SIG-M5 (cell line): ENCODE measurements around the gene PRXL2B.
"Not testable (repeated sequence)": the region's sequence is repeated elsewhere in the genome, so short reads cannot be mapped to it uniquely, and the experiment has no call there.

Experiments used
- DNase-seq: peaks from one replicate; lab custom pipeline; 2025; lab: John Stamatoyannopoulos, UW

The PRXL2B gene

GRCh38 chr1:2614145-2614544, 27.6 kb downstream of the PRXL2B start:
- no peak for DNase-seq

DNA sequence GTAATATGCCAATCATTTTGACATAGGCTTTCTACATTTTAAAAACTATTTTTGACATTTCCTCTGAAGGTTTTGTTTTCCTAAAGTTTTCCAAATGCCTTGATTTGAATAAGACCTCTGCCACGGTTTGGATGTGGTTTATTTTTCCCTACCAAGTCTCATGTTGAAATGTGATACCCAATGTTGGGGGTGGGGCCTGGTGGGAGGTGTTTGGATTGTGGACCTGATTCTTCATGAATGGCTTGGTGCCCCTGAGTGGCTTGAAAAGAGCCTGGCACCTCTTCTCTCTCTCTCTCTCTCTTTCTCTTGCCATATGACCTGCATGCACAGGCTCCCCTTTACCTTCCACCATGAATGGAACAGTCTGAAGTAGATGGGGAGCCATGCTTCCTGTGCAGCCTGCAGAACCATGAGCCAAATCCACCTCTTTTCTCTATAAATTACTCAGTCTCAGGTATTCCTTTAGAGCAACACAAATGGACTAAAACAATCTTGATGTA, 31.4 kb downstream of the PRXL2B start:
- DNase-seq, result no peak

DNA sequence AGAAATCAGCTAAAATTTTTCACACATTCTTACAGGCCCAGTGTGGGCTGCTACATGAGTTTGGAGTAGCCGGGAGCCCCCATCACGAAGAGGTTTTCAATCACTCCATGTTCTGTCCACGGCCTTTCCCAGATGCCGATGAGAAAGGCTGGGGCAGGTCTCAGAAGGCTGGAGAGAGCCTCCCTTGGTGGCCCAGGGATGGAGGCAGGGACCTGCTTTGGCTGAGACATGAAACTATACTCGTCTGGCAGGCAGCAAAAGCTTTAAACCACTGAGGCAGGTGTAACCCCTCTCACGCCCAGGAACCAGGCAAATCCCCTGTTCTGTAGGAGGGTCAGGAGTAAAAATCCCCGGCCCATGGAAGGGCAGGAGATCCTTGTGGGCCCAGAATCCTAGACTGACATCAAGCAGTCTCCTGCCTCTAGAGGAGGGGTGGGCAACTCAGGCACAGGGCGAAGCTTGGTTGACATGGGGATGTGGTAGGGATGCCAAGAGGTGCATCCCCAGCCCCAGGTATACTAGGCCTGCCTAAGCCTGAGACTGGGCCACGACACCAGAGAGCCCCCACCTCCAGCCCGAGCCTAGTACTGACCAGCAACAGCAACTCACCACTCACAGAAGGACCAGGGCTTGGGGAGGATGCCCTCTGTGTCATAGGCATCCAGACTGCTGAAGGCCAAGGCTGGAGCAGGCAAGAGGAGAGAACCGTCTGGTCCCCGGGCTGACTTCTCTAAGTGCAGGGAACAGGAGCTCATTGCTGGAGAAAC, 37.2 kb downstream of the PRXL2B start:
- DNase-seq, result no peak

GRCh38 chr1:2624735-2625300, 38.2 kb downstream of the PRXL2B start:
- no peak for DNase-seq

DNA sequence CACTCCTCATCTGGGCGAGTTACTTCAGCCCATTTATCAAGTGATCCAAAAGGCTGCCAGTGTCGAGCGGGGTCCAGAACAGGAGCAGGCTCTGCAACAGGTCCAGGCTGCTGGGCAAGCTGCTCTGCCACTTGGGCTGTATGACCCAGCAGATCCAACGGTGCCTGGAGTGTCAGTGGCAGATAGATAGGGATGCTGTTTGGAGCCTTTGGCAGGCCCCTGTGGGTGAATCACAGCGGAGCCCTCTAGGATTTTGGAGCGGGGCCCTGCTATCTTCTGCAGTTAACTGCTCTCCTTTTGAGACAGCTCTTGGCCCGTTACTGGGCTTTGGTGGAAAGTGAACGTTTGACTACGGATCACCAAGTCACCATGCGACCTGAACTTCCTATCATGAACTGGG, 38.7 kb downstream of the PRXL2B start:
- no peak for DNase-seq

- not testable (repeated sequence) for DNase-seq
Observed at GRCh38 chr1:2625748-2626147, 39.2 kb downstream of the PRXL2B start.

DNA sequence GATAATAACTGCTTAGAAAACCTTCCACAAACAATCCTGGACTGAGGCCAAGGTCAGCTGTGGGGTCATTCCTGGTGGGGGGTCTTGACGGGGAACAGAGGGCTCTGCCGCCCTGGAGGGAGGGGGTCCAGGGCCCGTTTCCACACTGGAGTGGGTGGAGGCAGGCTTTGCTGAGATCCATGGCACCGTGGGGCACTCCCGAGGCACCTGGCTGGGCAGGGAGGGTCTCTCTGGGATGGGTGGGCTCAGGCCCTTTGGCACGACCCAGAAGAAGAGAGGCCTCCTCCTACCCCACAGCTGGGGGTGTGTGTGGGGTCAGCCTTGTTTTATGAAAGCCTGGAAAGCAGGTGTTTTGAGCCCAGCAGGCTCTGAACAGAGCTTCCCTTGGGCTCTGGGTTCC, 41.2 kb downstream of the PRXL2B start:
- no peak for DNase-seq

GRCh38 chr1:2628191-2628932, 41.8 kb downstream of the PRXL2B start:
- no peak for DNase-seq

DNA sequence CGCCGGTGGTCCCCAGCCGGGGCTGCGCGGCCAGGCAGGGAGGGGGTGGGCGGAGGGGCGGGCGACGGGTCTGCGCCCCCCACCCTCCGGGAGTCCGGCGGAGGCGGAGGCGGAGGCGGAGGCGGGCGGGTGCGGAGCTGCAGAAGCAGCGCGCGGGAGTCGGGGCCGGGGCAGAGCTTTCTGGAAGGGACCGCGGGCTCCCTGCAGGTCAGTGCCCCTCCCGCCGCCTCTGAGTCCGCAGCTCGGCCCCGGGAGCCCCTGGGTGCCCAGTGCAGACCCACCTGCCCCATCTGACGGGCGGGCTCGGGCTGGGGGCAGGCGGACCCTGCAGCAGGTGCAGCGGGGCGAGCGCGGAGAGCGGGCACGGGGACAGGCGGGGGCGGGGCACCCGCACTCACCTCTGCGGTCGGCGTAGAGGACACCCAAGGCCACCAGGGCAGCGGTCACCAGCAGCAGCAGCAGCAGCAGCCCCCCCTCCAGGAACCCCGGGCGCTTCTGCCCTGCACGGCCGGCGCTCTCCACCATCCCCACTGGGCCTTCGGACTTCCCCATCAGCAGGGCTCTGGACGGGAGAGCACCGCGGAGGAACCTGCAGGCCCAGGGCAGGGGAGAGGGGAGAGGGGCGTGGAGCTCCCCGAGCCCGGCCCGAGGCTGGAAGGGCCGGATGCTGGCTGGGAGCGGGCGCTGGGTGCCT, 42.5 kb downstream of the PRXL2B start:
- no peak for DNase-seq

GRCh38 chr1:2629627-2630497, 43.3 kb downstream of the PRXL2B start:
- no peak for DNase-seq

DNA sequence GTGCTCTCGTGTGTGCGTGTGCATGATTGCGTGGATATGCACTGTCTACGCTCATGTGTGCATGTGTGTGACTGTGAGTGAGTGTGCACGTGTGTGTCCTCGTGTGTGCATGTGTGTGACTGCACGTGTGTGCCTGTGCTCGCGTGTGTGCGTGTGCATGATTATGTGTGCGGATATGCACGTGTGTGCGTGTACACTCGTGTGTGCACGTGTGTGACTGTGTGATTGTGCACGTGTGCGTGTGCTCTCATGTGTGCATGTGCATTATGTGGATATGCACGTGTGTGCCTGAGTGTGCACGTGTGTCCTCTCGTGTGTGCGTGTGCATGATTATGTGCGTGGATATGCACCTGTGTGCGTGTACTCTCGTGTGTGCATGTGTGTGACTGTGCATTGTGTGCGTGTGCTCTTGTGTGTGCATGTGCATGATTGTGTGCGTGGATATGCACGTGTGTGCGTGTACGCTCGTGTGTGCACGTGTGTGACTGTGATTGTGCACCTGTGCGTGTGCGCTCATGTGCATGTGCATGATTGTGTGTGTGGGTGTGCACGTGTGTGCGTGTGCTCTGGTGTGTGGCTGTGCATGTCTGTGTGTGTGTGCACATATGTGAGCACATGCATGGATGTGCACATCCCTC, 44.0 kb downstream of the PRXL2B start:
- no peak for DNase-seq

DNA sequence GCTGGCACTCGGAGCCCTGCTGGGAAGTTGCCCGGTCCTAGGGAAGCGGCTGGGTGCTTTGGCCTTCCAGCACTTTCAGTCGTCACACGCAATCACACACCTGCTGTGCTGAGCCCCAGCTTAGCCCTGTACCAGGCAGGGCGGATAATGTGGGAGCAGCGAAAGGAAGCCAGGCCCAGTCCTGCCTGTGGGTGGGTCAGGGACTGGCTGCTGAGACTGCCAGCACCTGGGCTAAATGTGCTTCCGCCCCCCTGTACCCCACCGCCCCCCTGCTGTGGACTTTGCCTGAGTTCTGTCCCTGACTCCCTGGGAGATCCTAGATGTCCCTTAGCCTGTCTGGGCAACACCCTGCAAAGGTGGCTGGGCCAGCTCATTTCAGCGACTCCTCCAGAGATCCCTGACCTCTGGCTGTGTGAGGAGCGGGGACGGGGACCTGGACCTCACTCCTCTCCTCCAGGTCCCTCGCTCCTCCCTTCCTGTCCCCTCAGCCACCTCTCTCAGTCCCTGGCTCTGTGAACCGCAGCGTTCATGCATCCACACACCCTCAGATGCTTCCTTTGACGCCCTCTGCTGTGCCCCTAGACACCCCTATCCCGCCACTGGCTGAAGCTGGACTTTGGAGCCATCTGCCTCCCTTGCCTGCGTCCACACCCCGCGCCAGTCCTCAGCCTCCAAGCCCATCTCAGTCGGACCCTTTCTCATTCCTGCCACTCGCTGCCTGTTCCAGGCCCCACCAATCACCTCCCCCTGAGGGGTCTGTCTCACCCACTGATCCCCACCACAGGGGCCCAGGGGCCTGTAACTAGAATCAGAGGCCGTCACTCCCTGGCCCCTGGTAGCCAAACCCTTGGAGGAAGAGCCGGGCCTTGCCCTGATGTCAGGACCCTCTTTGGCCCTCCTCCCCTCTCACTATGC, 44.8 kb downstream of the PRXL2B start:
- DNase-seq, result no peak

GRCh38 chr1:2632051-2632430, 45.5 kb downstream of the PRXL2B start:
- DNase-seq, result no peak

- DNase-seq, result no peak
Observed at GRCh38 chr1:2632561-2633361, 46.2 kb downstream of the PRXL2B start, which contains the start of gene MMEL1. Gene MMEL1 (minus strand): TSS chr1:2633016. CDS start chr1:2629484, 3,532 bp downstream.

- DNase-seq, result no peak
Observed at GRCh38 chr1:2633366-2633935, 46.9 kb downstream of the PRXL2B start.

GRCh38 chr1:2633936-2634491, 47.4 kb downstream of the PRXL2B start:
- DNase-seq, result no peak

GRCh38 chr1:2635361-2636010, 48.9 kb downstream of the PRXL2B start:
- DNase-seq, result no peak

DNA sequence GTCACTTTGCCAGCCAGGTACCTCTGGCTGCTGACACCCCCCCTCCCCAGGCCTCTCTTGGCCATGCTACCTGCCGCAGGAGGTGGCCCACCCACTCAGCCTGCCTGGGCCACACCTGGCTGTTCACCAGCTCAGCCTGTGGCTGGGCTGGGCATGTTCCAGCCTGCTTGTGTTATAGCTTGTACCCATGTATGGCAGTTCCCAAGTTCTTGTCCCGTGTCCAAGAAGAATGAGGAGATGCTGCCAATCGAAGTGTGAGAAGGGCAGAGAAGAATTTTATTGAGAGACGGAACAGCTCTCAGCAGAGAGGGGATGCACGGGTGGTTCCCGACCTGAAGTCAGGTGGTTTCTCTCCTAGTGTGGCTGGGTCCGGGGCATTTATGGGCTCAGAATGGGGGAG, 50.2 kb downstream of the PRXL2B start:
- no peak for DNase-seq
